Stimulated activated naive B cell treated with anti-CD40 and anti-IgM and Interleukin-4, amounts not matched to agents 10 μg/mL and 1 μg/mL and 100 μg/mL, for 72 hours (primary cell): Measurements from ENCODE around the gene MUC20.
"Not testable (repeated sequence)": the region's sequence is repeated elsewhere in the genome, so short reads cannot be mapped to it uniquely, and the experiment has no call there.

Source experiments
- ATAC-seq, 2 donors: fragments of 150-1000 bp; cut with Tn5 transposase; replicated peaks; 2 replicates each; pipeline ENCODE4 v1.10.0; 2021; ENCODE audit warnings: moderate library complexity in 1 of 2
- DNase-seq: peaks from one replicate; pipeline ENCODE4 v3.0.0; 2021
- H3K27ac Mint-ChIP-seq: one replicate; pipeline ENCODE4 v1.8.0; 2022; ENCODE audit warnings: mild to moderate bottlenecking, mixed read lengths
- H3K27me3 Mint-ChIP-seq, 2 donors: one replicate each; pipeline ENCODE4 v1.8.0; 2022; ENCODE audit warnings: mixed read lengths in 2 of 2
- H3K36me3 Mint-ChIP-seq, 2 donors: one replicate each; pipeline ENCODE4 v1.8.0; 2022; ENCODE audit warnings: mixed read lengths in 2 of 2, mild to moderate bottlenecking in 1 of 2
- H3K4me1 Mint-ChIP-seq, 2 donors: one replicate each; pipeline ENCODE4 v1.8.0; 2022; ENCODE audit warnings: mixed read lengths in 2 of 2, mild to moderate bottlenecking in 1 of 2
- H3K4me3 Mint-ChIP-seq, 2 donors: one replicate each; pipeline ENCODE4 v1.8.0; 2022; ENCODE audit warnings: mild to moderate bottlenecking in 2 of 2, mixed read lengths in 2 of 2, moderate library complexity in 1 of 2
- H3K9me3 Mint-ChIP-seq, 2 donors: one replicate each; pipeline ENCODE4 v1.8.0; 2022; ENCODE audit warnings: mixed read lengths in 2 of 2, mild to moderate bottlenecking in 1 of 2

Gene MUC20

GRCh38 chr3:195748661-195749060 is 27.9 kb downstream of the MUC20 start:
- ATAC-seq: no peak
- no peak overlapping the region for H3K4me3 Mint-ChIP-seq

DNA sequence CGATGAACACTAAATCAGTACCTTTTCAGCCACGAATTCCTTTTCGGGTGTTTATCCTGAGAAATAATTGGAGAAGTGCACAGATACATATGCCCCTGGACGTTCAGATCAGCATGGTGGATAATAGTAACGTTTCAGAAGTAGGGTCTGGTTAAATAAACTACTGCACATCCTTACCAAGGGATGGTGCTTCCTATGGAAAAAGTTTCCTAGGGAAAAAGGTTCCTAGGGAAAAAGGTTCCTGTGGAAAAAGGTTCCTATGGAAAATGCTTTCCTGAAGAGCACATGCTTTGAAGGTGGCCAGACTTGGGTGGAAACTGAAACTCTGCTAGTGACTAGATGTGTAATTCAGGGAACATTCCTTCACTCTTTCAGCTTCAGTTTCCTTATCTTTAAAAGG is 28.3 kb downstream of the MUC20 start:
- not testable (repeated sequence) for H3K9me3 Mint-ChIP-seq, H3K4me3 Mint-ChIP-seq, H3K27ac Mint-ChIP-seq, H3K36me3 Mint-ChIP-seq, ATAC-seq, DNase-seq
- peaks cover 7 to 20% of the 10 kb centered on the region in 2 donors for H3K4me1 Mint-ChIP-seq
- peaks cover 18 to 25% of the 10 kb centered on the region in 2 donors for H3K27me3 Mint-ChIP-seq

More at GRCh38 chr3:195748661-195749060, 27.9 kb downstream of the MUC20 start:
- Mint-ChIP-seq H3K9me3 (peaks cover 0 to 4% of the 10 kb centered on the region in 2 donors), H3K36me3 (peaks cover 3 to 6% of the 10 kb centered on the region in 2 donors), H3K27me3 (peaks cover 18 to 21% of the 10 kb centered on the region in 2 donors), H3K27ac (no peak overlapping the region), H3K4me1 (peaks cover 7 to 20% of the 10 kb centered on the region in 2 donors)
- DNase-seq: no peak

- Mint-ChIP-seq H3K36me3 (peaks cover 3 to 6% of the 10 kb centered on the region in 2 donors), H3K9me3 (peaks cover 0 to 4% of the 10 kb centered on the region in 2 donors), H3K27ac (no peak overlapping the region), H3K27me3 (peaks cover 18 to 30% of the 10 kb centered on the region in 2 donors), H3K4me1 (peaks cover 7 to 20% of the 10 kb centered on the region in 2 donors), H3K4me3 (no peak overlapping the region)
- ATAC-seq (no peak), DNase-seq (no peak)
Measured at GRCh38 chr3:195750797-195751520, 30.2 kb downstream of the MUC20 start.

GRCh38 chr3:195751560-195751959 is 30.8 kb downstream of the MUC20 start:
- no peak for ATAC-seq
- Mint-ChIP-seq H3K4me3 (no peak overlapping the region), H3K27ac (no peak overlapping the region), H3K4me1 (peaks cover 7 to 20% of the 10 kb centered on the region in 2 donors), H3K9me3 (peaks cover 0 to 4% of the 10 kb centered on the region in 2 donors), H3K36me3 (peaks cover 3 to 6% of the 10 kb centered on the region in 2 donors), H3K27me3 (peaks cover 18 to 31% of the 10 kb centered on the region in 2 donors)
- DNase-seq: no peak

GRCh38 chr3:195752066-195752465 is 31.3 kb downstream of the MUC20 start:
- Mint-ChIP-seq H3K27me3 (peaks cover 20 to 34% of the 10 kb centered on the region in 2 donors), H3K27ac (no peak overlapping the region)

DNA sequence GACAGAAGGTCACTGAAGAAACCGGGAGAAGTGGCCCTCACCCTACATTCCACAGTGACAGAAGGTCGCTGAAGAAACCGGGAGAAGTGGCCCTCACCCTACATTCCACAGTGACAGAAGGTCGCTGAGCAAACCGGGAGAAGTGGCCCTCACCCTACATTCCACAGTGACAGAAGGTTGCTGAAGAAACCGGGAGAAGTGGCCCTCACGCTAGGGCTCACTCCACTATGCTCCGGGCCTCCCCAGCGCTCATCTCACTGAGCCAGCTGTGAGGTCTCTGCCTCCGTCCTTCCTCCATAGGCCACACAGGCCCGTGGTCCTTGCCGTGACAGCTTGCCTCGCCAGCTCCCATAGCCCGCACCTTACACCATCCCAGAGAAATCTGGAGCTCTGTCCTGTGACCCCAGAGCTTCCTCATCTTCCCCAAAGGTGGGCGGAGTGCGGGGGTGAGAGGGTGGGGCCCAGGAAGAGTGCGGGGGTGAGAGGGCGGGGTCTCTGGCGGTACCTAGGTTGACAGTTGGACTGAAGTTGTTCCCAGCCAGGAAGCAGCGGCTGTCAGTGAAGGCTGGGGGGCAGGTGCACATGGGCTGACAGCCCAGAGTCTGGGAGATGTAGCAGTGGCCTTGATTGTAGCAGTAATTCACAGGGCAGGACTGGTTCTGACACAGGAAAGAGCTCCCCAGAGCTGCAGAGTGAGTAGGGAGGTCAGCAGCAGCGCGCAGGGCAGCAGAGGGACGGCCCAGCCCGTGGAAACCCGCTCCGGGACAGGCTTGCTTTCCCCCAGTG is 32.0 kb downstream of the MUC20 start:
- Mint-ChIP-seq H3K27me3 (peaks cover 23 to 34% of the 10 kb centered on the region in 2 donors), H3K36me3 (no peaks in the 10 kb centered on the region), H3K4me3 (no peak overlapping the region), H3K4me1 (peaks cover 3 to 12% of the 10 kb centered on the region in 2 donors), H3K27ac (no peak overlapping the region), H3K9me3 (no peaks in the 10 kb centered on the region)
- DNase-seq (no peak), ATAC-seq (no peak)

More at GRCh38 chr3:195752066-195752465, 31.3 kb downstream of the MUC20 start:
- peaks cover 0 to 3% of the 10 kb centered on the region in 2 donors for H3K9me3 Mint-ChIP-seq
- peaks cover 6 to 17% of the 10 kb centered on the region in 2 donors for H3K4me1 Mint-ChIP-seq
- peaks cover 1 to 4% of the 10 kb centered on the region in 2 donors for H3K36me3 Mint-ChIP-seq
- ATAC-seq (no peak), DNase-seq (no peak)
- H3K4me3 Mint-ChIP-seq: no peak overlapping the region

DNA sequence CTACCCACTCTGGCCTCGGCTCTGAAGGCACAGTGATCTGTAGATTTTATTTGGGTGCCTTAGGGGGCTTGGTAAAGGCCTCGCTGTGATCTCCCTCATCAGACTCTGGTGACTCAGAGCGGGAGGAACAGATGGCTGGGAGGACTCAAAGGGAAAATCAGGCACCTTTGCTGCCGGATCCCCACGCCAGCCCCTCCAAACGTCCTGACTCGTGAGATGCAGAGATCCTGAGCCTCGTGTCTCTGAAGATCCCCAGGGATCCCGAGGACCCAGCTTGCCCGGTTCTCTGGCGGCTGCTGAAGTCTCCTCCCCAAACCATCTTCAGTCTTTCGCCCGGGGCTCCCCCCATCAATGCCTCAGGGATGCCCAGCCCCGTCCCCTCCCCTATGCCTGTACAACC is 32.8 kb downstream of the MUC20 start:
- no peak for ATAC-seq
- Mint-ChIP-seq H3K9me3 (no peaks in the 10 kb centered on the region), H3K27ac (no peak overlapping the region), H3K4me1 (peaks cover 2 to 4% of the 10 kb centered on the region in 2 donors), H3K36me3 (no peaks in the 10 kb centered on the region), H3K4me3 (no peak overlapping the region), H3K27me3 (peaks cover 25 to 37% of the 10 kb centered on the region in 2 donors)
- DNase-seq: no peak

GRCh38 chr3:195754141-195754540 is 33.4 kb downstream of the MUC20 start:
- Mint-ChIP-seq H3K4me3 (no peak overlapping the region), H3K4me1 (no peaks in the 10 kb centered on the region), H3K36me3 (no peaks in the 10 kb centered on the region), H3K27me3 (peaks cover 27 to 37% of the 10 kb centered on the region in 2 donors), H3K27ac (no peak overlapping the region), H3K9me3 (no peaks in the 10 kb centered on the region)
- DNase-seq: no peak
- no peak for ATAC-seq

- DNase-seq (no peak), ATAC-seq (no peak)
- Mint-ChIP-seq H3K27me3 (peaks cover 31 to 45% of the 10 kb centered on the region in 2 donors), H3K4me1 (no peaks in the 10 kb centered on the region), H3K4me3 (no peak overlapping the region), H3K36me3 (no peaks in the 10 kb centered on the region), H3K9me3 (no peaks in the 10 kb centered on the region), H3K27ac (no peak overlapping the region)
Measured at GRCh38 chr3:195754906-195755305, 34.1 kb downstream of the MUC20 start.

- Mint-ChIP-seq H3K27ac (no peak overlapping the region), H3K4me3 (no peak overlapping the region), H3K4me1 (no peaks in the 10 kb centered on the region), H3K27me3 (peaks cover 34 to 50% of the 10 kb centered on the region in 2 donors), H3K36me3 (no peaks in the 10 kb centered on the region), H3K9me3 (no peaks in the 10 kb centered on the region)
- ATAC-seq (no peak), DNase-seq (no peak)
Measured at GRCh38 chr3:195755391-195755790, 34.6 kb downstream of the MUC20 start.

GRCh38 chr3:195755791-195756676 is 35.3 kb downstream of the MUC20 start:
- no peak for DNase-seq
- H3K4me3 Mint-ChIP-seq: no peak overlapping the region

GRCh38 chr3:195757438-195757770 is 36.6 kb downstream of the MUC20 start:
- H3K9me3 Mint-ChIP-seq: no peaks in the 10 kb centered on the region
- peaks cover 48 to 60% of the 10 kb centered on the region in 2 donors for H3K27me3 Mint-ChIP-seq
- H3K36me3 Mint-ChIP-seq: no peaks in the 10 kb centered on the region
- peaks cover 0 to 4% of the 10 kb centered on the region in 2 donors for H3K4me1 Mint-ChIP-seq
- no peak overlapping the region for H3K4me3 Mint-ChIP-seq
- no peak for DNase-seq
- ATAC-seq: no peak
- H3K27ac Mint-ChIP-seq: no peak overlapping the region

More at GRCh38 chr3:195755791-195756676, 35.3 kb downstream of the MUC20 start:
- H3K27me3 Mint-ChIP-seq: peaks cover 40 to 53% of the 10 kb centered on the region in 2 donors
- no peaks in the 10 kb centered on the region for H3K4me1 Mint-ChIP-seq
- ATAC-seq: no peak
- no peaks in the 10 kb centered on the region for H3K9me3 Mint-ChIP-seq
- no peaks in the 10 kb centered on the region for H3K36me3 Mint-ChIP-seq
- no peak overlapping the region for H3K27ac Mint-ChIP-seq

DNA sequence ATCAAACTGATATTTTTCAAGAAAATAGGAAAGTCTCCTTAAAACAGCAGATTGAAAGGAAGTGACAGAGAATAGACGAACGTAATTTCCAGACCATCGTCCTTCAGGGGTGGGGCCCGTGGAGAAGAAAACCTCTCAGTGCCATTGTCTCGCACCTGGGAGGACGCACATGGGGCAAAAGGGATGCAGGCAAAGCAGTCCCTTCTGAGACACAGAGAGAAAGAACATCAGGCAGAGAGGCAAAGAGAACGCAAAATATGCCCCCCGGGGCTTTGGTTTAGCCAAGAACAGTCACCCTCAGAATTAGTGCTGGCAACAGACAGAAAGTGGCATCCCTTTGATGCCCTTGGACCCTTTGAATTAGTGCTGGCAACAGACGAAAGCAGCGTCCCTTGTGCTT is 37.0 kb downstream of the MUC20 start:
- DNase-seq (no peak), ATAC-seq (no peak)
- Mint-ChIP-seq H3K27ac (no peak overlapping the region), H3K9me3 (no peaks in the 10 kb centered on the region), H3K36me3 (no peaks in the 10 kb centered on the region), H3K4me3 (no peak overlapping the region), H3K27me3 (peaks cover 48 to 60% of the 10 kb centered on the region in 2 donors), H3K4me1 (peaks cover 0 to 4% of the 10 kb centered on the region in 2 donors)
